Lower leg skin (tissue), 3 donors: ENCODE measurements around the gene JARID2.

Experiments
- POLR2A ChIP-seq, 2 donors: fragments of 450-650 bp; IDR thresholded peaks; one replicate each; pipeline ENCODE4 v1.6.1; 2016 to 2017; ENCODE audit warnings: antibody characterized with exemption in 2 of 2, mild to moderate bottlenecking in 1 of 2, moderate library complexity in 1 of 2
- TF ChIP-seq, protein P1 (sequence below), 3 donors: fragments of 450-650 bp; IDR thresholded peaks; one replicate each; pipeline ENCODE4 v1.5.1; 2016; ENCODE audit warnings: antibody characterized with exemption in 3 of 3, mild to moderate bottlenecking in 3 of 3, moderate library complexity in 2 of 3

DNA sequence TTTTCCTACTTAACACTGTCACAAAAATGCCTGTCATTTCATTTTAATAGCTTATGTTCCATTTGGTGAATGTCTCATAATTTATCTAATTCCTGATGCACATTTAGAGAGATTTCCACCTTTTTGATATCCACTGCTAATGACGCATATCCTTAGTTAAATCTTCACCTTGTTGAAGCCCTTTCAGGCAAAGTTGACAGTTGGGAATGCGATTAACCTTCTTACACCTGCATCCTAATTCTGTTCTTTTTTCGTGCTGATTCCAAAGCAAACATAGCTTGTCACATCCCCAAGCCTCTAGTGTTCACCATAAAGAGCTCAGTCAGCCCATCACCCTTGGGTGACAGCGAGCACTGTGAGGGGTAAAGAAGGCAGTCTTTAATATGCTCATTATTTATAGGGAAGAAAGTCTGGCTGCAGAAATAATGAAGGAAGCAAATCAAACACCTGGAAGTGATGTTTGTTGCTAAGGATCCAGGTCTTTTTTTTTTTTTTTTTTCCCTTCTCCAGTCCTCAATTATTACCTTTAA is 211.3 kb downstream of the JARID2 start:
- TF ChIP-seq, protein P1, sequence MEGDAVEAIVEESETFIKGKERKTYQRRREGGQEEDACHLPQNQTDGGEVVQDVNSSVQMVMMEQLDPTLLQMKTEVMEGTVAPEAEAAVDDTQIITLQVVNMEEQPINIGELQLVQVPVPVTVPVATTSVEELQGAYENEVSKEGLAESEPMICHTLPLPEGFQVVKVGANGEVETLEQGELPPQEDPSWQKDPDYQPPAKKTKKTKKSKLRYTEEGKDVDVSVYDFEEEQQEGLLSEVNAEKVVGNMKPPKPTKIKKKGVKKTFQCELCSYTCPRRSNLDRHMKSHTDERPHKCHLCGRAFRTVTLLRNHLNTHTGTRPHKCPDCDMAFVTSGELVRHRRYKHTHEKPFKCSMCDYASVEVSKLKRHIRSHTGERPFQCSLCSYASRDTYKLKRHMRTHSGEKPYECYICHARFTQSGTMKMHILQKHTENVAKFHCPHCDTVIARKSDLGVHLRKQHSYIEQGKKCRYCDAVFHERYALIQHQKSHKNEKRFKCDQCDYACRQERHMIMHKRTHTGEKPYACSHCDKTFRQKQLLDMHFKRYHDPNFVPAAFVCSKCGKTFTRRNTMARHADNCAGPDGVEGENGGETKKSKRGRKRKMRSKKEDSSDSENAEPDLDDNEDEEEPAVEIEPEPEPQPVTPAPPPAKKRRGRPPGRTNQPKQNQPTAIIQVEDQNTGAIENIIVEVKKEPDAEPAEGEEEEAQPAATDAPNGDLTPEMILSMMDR (IDR thresholded peaks at IDR 0.05) = no peak
- TF ChIP-seq POLR2A (IDR thresholded peaks at IDR 0.05) = no peak
